Tibial nerve (tissue), 4 donors: Measurements from ENCODE around the gene ASCC2.

Experiments
- CTCF ChIP-seq, 5 experiments: fragments of 200-600 bp in 3 of 5; fragments of 450-650 bp in 2 of 5; sonication (generic) in 3 of 5; IDR thresholded peaks; one replicate each; pipeline ENCODE4 v1.5.1; 2016 to 2019; ENCODE audit warnings: antibody characterized with exemption in 5 of 5, mild to moderate bottlenecking in 3 of 5, moderate library complexity in 2 of 5
- EP300 ChIP-seq, 2 donors: sonication (generic); formaldehyde crosslinking; IDR thresholded peaks; one replicate each; pipeline ENCODE4 v1.6.1; 2017; ENCODE audit warnings: antibody characterized with exemption in 2 of 2, mild to moderate bottlenecking in 1 of 2

DNA sequence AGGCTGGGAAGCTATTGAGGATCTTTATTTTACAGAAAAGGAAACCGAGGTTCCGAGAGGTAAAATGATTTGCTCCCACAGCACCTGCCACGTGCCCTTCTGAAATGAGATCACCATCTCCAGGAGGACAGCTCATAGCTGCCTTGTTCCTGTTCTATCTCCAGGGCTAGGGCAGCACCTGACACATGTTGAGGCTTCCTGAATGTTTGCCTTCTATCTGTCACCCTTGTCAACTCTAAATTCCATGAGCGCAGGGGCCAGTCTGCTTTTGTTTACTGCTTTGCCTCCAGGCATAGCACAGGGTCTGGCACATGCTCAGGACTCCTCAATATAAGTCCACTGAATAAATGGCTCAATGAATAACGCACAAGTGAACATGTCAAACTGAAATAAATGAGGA is 24.1 kb downstream of the ASCC2 start:
- TF ChIP-seq CTCF (IDR thresholded peaks at IDR 0.05): no peak
- TF ChIP-seq EP300 (IDR thresholded peaks at IDR 0.05): no peak
